Pons (tissue), 1 donor: ENCODE data around the gene KIF22.

Source experiments
- DNase-seq: peaks from one replicate; pipeline ENCODE4 v3.0.0-alpha.2; 2016; ENCODE audit warnings: low spot score

Gene KIF22

DNA sequence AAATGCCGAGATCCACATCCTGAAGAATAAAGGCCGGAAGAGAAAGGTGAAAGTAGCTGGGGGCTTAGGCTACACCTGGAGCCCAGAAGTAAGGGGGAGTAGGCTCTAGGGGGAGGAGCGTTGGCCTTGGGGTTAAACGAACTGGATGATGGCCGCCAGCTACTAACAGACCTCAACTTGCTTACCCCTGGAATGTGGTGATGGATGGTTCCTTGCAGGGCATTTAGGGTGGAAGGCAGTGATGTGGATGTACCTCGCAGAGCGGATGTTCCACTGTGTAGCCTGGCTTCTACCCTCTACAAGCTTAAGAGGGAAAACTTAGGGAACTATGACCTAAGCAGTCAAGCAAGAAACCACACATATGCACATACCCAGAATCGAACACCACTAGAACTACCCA, 13.5 kb downstream of the KIF22 start:
- no peak for DNase-seq

DNA sequence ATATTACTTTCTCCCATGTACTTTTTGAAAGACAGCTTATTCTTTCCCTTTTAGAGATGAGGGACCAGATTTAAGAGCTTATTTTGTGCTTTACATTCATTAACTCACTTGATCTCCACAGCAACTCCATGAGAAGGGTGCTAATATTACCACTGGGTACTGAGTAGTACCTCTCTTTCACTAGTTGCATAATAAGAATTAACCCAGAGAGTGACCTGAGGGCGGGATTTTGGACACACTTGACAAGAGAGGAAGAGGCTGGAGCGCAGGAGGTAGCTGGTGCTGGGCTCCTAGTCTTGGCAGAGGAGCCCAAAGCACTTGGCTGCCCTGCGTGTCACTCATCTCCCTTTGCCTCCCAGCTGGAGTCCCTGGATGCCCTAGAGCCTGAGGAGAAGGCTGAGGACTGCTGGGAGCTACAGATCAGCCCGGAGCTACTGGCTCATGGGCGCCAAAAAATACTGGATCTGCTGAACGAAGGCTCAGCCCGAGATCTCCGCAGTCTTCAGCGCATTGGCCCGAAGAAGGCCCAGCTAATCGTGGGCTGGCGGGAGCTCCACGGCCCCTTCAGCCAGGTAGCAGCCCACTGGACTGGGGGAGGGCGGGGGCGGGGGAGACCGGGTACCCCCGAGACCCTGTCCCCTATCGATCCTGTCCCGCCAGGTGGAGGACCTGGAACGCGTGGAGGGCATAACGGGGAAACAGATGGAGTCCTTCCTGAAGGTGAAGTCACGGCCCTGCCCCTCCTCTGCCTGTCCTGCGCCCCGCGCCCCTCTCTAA, 14.1 kb downstream of the KIF22 start:
- no peak for DNase-seq

DNA sequence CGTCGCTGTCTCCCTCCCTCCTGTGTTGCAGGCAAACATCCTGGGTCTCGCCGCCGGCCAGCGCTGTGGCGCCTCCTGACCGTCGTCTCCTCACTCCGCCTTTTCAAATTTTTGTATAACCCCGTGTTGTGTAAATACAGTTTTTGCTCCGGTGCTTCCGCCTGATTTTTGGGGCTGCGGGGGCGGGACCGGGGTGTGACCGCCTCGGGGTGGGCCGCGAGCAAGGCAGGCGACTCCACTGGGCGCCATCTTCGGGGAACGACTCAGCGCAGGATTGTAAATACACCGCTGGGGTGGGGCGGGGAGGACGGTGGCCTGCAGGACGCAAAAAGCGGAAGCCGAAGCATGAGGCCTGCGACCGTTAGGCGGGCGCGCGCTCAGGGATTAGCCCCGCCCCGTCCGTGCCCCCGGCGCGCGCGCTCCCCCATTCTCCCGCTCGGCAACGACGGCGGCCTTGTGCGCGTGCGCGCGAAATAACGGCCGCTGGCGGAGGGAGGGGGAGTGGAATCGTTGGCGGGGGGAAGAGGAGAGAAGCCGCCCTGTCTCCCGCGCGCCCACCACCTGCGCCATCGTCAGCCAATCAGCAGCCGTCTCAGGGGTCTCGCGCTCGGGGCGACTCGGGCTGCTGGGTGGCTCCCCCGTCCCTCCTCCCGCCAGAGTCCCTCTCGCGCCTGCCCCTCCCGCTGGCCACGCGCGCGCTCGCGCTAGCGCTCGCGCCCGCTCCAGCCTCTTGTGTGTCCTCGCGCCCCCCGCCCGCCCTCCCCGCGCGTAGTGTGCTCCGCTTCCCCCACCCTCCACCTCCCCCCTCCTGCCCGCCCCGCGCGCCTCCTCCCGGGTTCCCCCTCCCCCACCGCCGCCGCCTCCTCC, 14.9 kb downstream of the KIF22 start:
- peak; percentile 94 for DNase-seq

DNA sequence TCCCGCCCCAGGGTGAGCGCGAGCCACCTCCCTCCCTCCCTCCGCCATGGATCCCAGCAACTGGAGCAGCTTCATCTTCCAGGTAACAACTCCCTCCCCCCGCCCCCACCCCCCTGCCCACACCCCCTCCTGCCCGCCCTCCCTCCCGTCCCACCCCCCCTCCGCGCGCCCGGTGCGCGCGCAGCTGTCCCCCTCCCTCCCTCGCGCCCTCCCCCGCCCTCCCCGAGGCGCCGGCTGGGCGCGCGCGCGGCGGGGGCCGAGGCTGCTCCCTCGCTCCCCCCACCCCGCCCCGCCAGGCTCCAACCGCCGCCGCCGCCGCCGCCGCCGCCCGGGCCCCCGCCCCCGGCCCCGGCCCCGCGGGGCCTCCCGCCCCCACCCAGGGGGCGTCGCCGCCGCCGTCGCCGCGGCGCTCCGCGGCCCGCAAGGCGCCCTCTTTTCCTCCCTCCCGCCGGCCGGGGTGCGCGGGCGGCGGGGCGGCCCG, 15.6 kb downstream of the KIF22 start, which contains the start of gene MAZ:
Gene MAZ (plus strand): TSS at position 431 of the 481 bp plus-strand sequence. CDS start 173 bp downstream, outside the sequence.
- no peak for DNase-seq

DNA sequence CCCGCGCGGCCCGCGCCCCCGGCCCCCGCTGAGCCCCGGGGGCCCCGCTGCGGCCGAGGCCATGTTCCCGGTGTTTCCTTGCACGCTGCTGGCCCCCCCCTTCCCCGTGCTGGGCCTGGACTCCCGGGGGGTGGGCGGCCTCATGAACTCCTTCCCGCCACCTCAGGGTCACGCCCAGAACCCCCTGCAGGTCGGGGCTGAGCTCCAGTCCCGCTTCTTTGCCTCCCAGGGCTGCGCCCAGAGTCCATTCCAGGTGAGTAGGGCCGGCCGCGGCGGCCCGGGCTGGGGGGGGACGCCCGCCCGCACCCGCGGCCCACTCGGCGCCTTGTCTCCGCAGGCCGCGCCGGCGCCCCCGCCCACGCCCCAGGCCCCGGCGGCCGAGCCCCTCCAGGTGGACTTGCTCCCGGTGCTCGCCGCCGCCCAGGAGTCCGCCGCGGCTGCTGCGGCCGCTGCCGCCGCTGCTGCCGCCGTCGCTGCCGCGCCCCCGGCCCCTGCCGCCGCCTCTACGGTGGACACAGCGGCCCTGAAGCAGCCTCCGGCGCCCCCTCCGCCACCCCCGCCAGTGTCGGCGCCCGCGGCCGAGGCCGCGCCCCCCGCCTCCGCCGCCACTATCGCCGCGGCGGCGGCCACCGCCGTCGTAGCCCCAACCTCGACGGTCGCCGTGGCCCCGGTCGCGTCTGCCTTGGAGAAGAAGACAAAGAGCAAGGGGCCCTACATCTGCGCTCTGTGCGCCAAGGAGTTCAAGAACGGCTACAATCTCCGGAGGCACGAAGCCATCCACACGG, 16.3 kb downstream of the KIF22 start:
- no peak for DNase-seq

DNA sequence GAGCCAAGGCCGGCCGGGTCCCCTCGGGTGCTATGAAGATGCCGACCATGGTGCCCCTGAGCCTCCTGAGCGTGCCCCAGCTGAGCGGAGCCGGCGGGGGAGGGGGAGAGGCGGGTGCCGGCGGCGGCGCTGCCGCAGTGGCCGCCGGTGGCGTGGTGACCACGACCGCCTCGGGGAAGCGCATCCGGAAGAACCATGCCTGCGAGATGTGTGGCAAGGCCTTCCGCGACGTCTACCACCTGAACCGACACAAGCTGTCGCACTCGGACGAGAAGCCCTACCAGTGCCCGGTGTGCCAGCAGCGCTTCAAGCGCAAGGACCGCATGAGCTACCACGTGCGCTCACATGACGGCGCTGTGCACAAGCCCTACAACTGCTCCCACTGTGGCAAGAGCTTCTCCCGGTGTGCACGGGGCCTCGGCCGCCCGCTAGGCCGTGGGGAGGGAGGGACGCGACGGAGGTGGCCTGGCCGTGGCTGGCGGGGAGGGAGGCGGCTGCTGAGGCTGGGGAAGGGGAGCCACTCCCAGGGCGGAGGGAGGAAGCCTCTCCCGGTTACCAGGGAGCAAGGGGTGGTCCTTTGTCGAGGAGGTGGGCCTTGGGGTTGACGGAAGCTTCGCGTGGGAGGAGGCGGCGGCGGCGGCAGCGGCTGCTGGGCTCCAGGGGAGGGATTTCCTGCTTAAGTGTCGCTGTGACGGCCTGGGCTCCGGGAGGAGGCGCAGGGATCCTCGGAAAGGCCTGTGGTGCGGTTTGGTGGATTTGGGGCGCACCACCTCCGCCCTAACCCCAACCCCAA, 17.1 kb downstream of the KIF22 start:
- peak; percentile 87 for DNase-seq

DNA sequence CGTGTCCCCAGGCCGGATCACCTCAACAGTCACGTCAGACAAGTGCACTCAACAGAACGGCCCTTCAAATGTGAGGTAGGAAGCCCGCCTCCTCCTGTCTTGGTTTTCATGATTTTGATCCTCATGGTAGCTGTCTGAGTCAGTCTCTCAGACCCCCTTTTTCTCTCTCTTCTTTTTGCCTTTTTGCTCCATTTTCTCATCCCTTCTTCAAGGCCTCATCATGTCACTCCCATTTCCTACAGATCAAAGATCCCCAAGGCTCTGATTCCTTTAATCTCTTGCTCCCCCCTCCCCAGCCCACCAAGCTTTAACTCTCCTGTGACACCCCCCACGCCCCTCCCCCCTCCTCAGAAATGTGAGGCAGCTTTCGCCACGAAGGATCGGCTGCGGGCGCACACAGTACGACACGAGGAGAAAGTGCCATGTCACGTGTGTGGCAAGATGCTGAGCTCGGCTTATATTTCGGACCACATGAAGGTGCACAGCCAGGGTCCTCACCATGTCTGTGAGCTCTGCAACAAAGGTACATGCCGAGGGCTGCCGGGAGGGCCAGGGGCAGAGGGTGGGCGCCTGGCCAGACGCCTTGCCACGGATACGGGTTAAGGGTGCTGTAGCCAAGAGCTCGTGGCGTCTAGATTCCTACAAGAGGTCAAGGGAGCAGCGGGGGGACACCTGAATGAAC, 17.8 kb downstream of the KIF22 start:
- no peak for DNase-seq

DNA sequence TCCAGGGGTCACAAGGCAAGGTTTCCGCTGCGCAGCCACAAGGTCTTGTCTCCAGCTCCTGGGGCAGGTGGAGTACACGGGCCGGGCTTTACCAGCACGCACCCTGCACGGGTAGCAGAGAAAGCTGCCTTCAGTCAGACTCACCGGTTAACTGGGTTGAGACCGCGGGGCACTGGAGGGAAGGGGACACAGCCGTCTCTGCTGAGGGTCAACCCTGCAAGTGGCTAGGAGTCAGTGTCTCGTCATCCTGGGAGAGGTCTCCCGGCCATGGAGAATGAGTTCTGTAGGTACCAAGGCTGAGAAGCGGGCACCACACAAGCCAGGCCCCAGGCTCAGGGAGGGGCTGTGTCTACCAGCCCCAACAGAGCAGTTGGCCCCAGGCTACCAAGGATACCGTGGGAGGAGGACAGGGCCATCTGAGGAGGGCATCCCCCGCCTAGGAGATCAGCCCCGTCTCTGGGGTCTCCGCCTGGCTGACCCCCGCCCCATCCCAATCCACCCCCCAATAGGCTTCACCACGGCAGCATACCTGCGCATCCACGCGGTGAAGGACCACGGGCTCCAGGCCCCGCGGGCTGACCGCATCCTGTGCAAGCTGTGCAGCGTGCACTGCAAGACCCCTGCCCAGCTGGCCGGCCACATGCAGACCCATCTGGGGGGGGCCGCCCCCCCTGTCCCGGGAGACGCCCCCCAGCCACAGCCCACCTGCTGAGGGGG, 18.6 kb downstream of the KIF22 start:
- DNase-seq, result no peak

DNA sequence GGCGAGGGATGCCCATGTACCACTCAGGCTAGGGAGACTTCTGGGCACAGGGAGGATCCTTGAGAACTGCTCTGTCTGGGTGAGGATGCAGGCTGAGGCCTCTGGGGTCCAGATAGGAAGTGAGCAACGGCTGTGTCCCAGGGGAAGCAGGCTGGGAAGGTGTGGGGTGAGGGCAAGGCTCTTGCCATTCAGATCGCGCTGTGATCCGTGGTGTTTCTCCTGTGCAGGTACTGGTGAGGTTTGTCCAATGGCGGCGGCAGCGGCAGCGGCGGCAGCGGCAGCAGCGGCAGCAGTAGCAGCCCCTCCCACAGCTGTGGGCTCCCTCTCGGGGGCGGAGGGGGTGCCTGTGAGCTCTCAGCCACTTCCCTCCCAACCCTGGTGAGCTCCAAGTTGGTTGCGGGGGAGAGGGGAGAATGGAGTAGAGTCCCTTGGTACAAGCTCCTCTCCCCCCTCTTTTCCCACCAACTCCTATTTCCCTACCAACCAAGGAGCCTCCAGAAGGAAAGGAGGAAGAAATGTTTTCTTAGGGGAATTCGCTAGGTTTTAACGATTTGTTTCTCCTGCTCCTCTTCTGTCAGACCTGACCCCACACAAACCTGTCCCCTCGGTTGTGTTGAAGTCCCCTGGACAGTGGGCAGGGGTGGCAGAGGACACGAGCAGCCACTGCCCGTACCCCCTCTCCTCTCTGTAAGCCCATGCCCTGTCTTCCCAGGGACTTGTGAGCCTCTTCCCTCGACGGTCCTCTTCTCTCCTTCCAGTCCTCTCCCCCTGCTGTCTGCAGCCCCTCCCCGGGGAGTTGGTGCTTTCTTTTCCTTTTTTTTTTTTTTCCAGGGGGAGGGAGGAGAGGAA, 19.5 kb downstream of the KIF22 start:
- DNase-seq, result no peak

DNA sequence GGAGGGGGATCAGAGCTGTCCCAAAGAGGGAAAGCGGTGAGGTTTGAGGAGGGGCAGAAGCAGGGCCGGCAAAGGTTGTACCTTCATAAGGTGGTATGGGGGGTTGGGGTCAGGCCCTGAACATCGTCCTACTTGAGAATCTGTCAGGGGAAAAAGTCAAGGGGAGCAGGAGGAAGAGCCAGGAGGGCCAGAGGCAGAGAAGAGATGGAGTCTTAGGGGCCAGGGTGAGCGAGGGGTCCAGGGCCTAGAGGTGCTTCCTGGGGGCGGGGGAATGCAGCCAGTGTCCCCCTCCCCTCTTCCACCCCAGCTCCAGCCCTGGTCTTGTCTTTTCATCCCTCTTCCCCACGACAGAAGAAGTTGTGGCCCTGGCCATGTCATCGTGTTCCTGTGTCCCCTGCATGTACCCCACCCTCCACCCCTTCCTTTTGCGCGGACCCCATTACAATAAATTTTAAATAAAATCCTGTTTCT, 20.2 kb downstream of the KIF22 start:
- DNase-seq, result no peak

DNA sequence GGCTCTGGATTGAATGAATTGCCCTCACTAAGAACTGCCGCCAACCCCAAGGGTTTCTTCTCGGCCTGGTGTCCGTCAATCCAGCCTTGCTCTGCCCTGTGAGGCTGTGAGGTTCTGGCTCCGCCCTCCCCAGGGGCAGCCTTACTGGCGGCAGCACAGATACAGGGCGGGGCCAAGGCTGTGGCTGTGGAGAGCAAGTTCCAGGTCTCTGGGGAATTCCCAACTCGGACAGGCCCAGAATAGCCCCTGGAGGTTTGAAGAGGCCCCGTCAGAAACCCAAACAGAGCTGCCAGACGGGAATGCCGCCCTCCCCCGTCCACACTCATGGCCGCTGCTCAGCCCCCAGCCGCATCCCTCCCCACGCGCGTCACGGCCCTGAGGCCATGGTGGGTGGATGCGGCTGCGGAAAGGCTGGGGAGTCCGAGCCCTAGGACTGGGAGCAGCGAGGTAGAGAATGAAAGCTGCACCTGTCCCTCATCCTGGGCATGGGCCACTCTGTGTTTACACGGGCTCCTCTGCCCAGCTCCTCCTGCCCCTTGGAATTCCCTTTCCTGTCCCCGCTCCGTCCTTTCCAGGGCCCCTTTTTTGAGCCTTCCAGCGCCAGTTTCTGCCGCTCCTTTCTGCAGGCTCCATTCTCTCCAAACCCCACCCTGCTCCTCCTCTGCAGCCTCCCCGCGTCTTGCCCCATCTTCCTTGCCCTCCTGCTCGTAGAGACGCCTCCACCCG, 20.8 kb downstream of the KIF22 start:
- DNase-seq, result peak; percentile 96

DNA sequence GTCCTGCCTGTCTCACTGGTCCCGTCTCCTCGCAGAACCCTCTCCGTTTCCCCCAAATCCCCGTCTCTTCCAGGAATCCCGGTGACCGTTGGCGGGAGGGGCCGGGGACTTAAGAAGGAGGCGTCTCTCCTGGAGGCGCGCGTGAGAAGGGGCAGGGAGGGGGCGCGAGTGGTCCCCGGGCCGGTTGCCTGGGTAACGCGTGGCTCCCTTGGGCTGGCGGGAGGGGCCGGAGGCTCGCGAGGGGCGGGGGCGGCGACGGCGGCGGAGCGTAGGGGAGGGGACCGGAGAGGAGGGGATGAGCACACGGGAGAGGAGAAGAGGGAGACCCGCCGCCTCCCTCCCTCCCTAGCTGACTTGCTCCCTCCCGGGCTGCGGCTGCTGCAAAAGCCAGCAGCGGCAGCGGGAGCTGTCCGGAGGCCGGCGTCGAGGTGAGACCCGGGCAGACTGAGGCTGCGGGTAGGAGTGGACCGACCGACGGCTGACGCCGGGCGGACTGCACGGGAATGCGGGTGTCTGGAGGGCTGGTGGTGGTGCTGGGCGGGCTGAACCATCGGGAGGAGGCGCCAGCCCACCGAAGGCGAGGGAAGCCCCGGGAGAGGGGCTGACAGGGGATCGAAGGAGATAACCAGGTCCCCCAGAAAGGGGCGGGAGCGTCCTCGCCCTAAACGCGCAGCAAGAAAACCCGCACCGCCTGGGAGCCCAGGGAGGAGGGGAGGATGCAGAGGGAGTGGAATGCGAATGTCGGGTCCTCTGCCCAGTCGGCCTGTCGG, 21.5 kb downstream of the KIF22 start, which contains the start of gene PRRT2:
Gene PRRT2 (plus strand): TSS at position 298 of the 770 bp plus-strand sequence. CDS start 862 bp downstream, outside the sequence.
- DNase-seq, result no peak

DNA sequence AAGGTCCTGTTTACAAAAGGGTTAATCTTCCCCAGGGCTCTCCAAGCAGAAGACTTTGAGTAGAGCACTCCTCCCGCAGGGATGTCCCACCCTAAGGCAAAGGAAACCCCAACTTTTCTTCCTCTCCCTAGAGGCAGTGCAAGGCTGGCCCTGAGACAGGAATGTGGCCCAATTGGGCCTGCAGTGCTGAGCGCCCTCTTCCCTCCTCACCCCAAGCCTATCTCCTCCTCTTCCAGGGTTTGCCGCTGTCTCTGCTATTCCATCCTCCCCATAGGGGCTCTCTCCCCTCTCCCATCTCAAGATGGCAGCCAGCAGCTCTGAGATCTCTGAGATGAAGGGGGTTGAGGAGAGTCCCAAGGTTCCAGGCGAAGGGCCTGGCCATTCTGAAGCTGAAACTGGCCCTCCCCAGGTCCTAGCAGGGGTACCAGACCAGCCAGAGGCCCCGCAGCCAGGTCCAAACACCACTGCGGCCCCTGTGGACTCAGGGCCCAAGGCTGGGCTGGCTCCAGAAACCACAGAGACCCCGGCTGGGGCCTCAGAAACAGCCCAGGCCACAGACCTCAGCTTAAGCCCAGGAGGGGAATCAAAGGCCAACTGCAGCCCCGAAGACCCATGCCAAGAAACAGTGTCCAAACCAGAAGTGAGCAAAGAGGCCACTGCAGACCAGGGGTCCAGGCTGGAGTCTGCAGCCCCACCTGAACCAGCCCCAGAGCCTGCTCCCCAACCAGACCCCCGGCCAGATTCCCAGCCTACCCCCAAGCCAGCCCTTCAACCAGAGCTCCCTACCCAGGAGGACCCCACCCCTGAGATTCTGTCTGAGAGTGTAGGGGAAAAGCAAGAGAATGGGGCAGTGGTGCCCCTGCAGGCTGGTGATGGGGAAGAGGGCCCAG, 22.4 kb downstream of the KIF22 start:
- DNase-seq, result no peak

DNA sequence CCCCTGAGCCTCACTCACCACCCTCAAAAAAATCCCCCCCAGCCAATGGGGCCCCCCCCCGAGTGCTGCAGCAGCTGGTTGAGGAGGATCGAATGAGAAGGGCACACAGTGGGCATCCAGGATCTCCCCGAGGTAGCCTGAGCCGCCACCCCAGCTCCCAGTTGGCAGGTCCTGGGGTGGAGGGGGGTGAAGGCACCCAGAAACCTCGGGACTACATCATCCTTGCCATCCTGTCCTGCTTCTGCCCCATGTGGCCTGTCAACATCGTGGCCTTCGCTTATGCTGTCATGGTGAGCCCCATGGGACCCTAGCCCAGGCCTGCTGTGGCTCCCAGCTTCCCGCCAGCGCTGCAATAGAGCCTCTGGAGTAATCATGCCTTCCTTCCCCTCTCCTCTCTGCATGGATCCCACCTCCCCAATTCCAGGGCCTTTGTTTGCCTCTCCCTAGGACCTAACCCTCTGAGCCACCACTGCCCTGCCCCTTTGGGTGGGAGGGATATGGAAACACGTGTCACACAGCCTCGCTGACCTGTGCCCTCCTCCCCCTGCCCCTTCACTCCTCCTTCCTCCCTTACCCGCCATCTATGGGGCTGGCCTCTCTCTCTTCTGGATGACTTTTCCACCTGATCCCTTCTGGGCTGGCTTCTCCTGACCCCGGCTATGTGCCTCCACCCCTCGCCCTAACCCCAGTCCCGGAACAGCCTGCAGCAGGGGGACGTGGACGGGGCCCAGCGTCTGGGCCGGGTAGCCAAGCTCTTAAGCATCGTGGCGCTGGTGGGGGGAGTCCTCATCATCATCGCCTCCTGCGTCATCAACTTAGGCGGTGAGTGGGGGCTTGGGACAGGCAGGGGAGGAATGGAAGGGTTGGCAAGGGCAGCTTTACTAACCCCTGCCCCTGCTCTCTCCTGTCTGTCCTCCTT, 23.4 kb downstream of the KIF22 start:
- DNase-seq, result no peak

DNA sequence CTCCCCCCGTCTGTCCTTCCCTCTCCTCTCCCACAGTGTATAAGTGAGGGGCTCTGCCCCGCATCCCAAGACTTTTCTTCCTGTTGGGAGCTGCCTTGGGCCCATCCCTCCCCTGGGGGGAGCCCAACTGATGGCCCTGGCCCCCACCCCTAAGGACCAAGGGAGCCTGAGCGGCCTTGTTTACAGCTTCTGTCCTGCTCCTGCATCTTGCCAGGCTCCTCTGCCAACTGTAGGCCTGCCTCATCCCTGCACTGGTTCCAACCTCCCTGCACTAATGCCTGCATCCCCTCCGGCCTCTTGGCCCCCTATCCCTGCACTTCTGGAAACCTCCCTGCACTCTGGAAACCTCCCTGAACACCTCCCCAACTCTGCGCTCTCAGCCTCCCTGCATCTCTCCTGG, 24.0 kb downstream of the KIF22 start:
- no peak for DNase-seq
